ENCODE measurements around the gene NR1I3. TPM values are rescaled to one million over a fixed set of nuclear protein-coding genes. Genes with fewer than 3 reads are reported as not detected.
A peak's percentile ranks its signal among the peaks of the same experiment; 100 is the strongest.

The NR1I3 gene
- total RNA-seq, 1 experiment from 2014 or later = not detected

DNA sequence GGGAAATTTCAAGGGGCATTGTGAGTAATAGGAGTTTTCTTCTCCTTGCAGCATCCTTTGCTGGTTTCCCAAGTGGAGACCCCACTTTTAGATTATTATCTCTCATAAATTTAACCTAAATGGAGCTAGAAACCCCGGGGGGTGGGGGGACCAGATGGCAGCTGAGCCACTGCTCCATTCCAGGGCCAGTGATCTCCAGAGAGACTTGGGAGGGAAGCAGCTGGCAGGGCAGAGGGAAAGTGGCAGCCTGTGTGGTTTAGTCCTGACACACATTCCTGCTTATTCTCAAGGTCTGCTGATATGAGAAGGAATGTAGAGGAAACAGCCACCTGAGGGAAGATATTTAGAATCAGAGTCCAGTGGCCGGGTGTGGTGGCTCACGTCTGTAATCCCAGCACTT lies 36.9 kb upstream of the NR1I3 start:
- H3K9ac ChIP-seq (ENCODE audit: extremely low read depth, insufficient read length, low read length) = no peak overlapping the region
- no peak overlapping the region for H3K14ac ChIP-seq (ENCODE audit: insufficient read depth, low read length)
- no peaks in the 10 kb centered on the region for H3K79me1 ChIP-seq (ENCODE audit: insufficient read depth, low read depth, low read length, poor library complexity, severe bottlenecking)
- Mint-ChIP-seq H3K4me3 (no peak overlapping the region), H3K36me3 (ENCODE audit: insufficient read depth in 1 of 3, low read depth in 3 of 3) (no peaks in the 10 kb centered on the region), H3K4me1 (no peaks in the 10 kb centered on the region; a peak in 1 of 4 replicates), H3K9me3 (no peaks in the 10 kb centered on the region), H3K27ac (peak overlapping the region in 1 of 3 experiments; percentile 42; a peak in 1 of 7 replicates), H3K27me3 (ENCODE audit: low read depth) (peaks cover 29% of the 10 kb centered on the region)
- H3K4me1 ChIP-seq (ENCODE audit: insufficient read depth, low read length) = no peaks in the 10 kb centered on the region
- no peak overlapping the region for H3K4me2 ChIP-seq (ENCODE audit: insufficient read depth, insufficient read length, low read length)
- no peak for DNase-seq
- no peaks in the 10 kb centered on the region for H3K9me3 ChIP-seq (ENCODE audit: control insufficient read depth, low read depth, low read length)
- no peak overlapping the region for H4K8ac ChIP-seq (replicated peaks; ENCODE audit: insufficient read length, low read depth, low read length)
- H2BK12ac ChIP-seq (ENCODE audit: insufficient read length, low read depth, low read length) = no peak overlapping the region
- H2BK20ac ChIP-seq (ENCODE audit: low read depth, low read length, poor library complexity, severe bottlenecking) = no peak overlapping the region
- no peak overlapping the region for H2BK5ac ChIP-seq (ENCODE audit: insufficient read length, low read length)
- no peaks in the 10 kb centered on the region for H3K23me2 ChIP-seq (ENCODE audit: insufficient read length, low read depth, low read length, poor library complexity, severe bottlenecking)
- no CpG with 5 or more reads among the region's 3 CpGs for WGBS (ENCODE audit: extremely low coverage, insufficient read length, low lambda C conversion rate)
- no peak overlapping the region for H3T11ph ChIP-seq (ENCODE audit: low read length)
- H4K20me1 ChIP-seq (ENCODE audit: control insufficient read depth, insufficient read depth, insufficient read length) = no peaks in the 10 kb centered on the region
- no peak overlapping the region for H4K91ac ChIP-seq (ENCODE audit: insufficient read length, low read depth, low read length)
- H3K27ac ChIP-seq (ENCODE audit: insufficient read length, low read depth, low read length) = no peak overlapping the region
- H2AK5ac ChIP-seq (ENCODE audit: insufficient read length, low read length) = no peak overlapping the region
- H3K27me3 ChIP-seq (ENCODE audit: insufficient read depth, low read length) = no peaks in the 10 kb centered on the region
- no peak overlapping the region for H3K23ac ChIP-seq (ENCODE audit: insufficient read length, low read depth, low read length)
- no peak overlapping the region for H3K18ac ChIP-seq (ENCODE audit: insufficient read length, low read depth, low read length)
- no peak overlapping the region for H3K56ac ChIP-seq (ENCODE audit: insufficient read length, low read depth, low read length)
- H4K5ac ChIP-seq (ENCODE audit: insufficient read length, low read depth, low read length) = no peak overlapping the region
- H2AFZ ChIP-seq (ENCODE audit: low read length) = no peak overlapping the region
- no peak for TF ChIP-seq CTCF (conservative IDR thresholded peaks at IDR 0.05)
- no peak overlapping the region for H2BK15ac ChIP-seq (ENCODE audit: low read depth, low read length)
- H3K4ac ChIP-seq (ENCODE audit: low read depth, low read length) = no peak overlapping the region
- no peak overlapping the region for H2BK120ac ChIP-seq (ENCODE audit: low read depth, low read length, poor library complexity, severe bottlenecking)
- H3K79me2 ChIP-seq (ENCODE audit: insufficient read depth, low read length) = no peaks in the 10 kb centered on the region

Data from H9 (cell line).